Measurements from ENCODE around the gene CAMKK2.
"Not testable (repeated sequence)": the region's sequence is repeated elsewhere in the genome, so short reads cannot be mapped to it uniquely, and the experiment has no call there.

The CAMKK2 gene

GRCh38 chr12:121298411-121298810 lies 1.9 kb upstream of the CAMKK2 start:
- not testable (repeated sequence) for DNase-seq (ENCODE audit: low read depth)

GRCh38 chr12:121297435-121297991 lies 1.0 kb upstream of the CAMKK2 start:
- no peak for DNase-seq (ENCODE audit: low read depth)

GRCh38 chr12:121295746-121296617 lies 527 bp downstream of the CAMKK2 start:
- DNase-seq (ENCODE audit: low read depth), result no peak

- no peak for DNase-seq (ENCODE audit: low read depth)
Measured at GRCh38 chr12:121295116-121295745, 1.3 kb downstream of the CAMKK2 start.

- DNase-seq (ENCODE audit: low read depth), result no peak
Measured at GRCh38 chr12:121294151-121294889, 2.2 kb downstream of the CAMKK2 start.

- DNase-seq (ENCODE audit: low read depth), result no peak
Measured at GRCh38 chr12:121293603-121294002, 2.9 kb downstream of the CAMKK2 start.

GRCh38 chr12:121290410-121290809 lies 6.1 kb downstream of the CAMKK2 start:
- no peak for DNase-seq (ENCODE audit: low read depth)

- DNase-seq (ENCODE audit: low read depth), result no peak
Measured at GRCh38 chr12:121289962-121290361, 6.5 kb downstream of the CAMKK2 start.

- no peak for DNase-seq (ENCODE audit: low read depth)
Measured at GRCh38 chr12:121288986-121289385, 7.5 kb downstream of the CAMKK2 start.

- DNase-seq (ENCODE audit: low read depth), result no peak
Measured at GRCh38 chr12:121288158-121288845, 8.2 kb downstream of the CAMKK2 start.

- no peak for DNase-seq (ENCODE audit: low read depth)
Measured at GRCh38 chr12:121287267-121287954, 9.1 kb downstream of the CAMKK2 start.

- no peak for DNase-seq (ENCODE audit: low read depth)
Measured at GRCh38 chr12:121285856-121286255, 10.7 kb downstream of the CAMKK2 start.

- no peak for DNase-seq (ENCODE audit: low read depth)
Measured at GRCh38 chr12:121284551-121285390, 11.7 kb downstream of the CAMKK2 start.

GRCh38 chr12:121283841-121284240 lies 12.7 kb downstream of the CAMKK2 start:
- no peak for DNase-seq (ENCODE audit: low read depth)

- DNase-seq (ENCODE audit: low read depth), result no peak
Measured at GRCh38 chr12:121283388-121283787, 13.1 kb downstream of the CAMKK2 start.

- not testable (repeated sequence) for DNase-seq (ENCODE audit: low read depth)
Measured at GRCh38 chr12:121282910-121283309, 13.6 kb downstream of the CAMKK2 start.

GRCh38 chr12:121282072-121282742 lies 14.3 kb downstream of the CAMKK2 start:
- DNase-seq (ENCODE audit: low read depth), result no peak

- not testable (repeated sequence) for DNase-seq (ENCODE audit: low read depth)
Measured at GRCh38 chr12:121281116-121281515, 15.4 kb downstream of the CAMKK2 start.

- not testable (repeated sequence) for DNase-seq (ENCODE audit: low read depth)
Measured at GRCh38 chr12:121280531-121280930, 16.0 kb downstream of the CAMKK2 start.

- no peak for DNase-seq (ENCODE audit: low read depth)
Measured at GRCh38 chr12:121279507-121279915, 17.0 kb downstream of the CAMKK2 start.
